ENCODE results near the gene NR1D1.

DNA sequence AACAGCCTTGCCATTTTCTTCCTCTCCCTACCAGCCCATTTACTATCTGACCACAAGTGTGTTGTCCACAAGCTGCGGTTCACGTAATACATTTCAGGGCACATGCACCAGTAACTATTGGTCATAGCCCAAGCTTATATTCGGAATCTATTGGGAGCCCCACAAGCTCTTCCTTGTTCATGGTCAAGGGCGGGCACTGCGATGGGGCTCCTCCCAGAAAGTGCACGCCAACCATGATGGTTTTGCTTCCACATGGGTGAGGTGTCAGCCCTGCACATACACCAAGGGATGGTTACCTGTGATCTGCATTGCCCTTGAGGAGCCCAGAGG lies 25.6 kb downstream of the NR1D1 start:
- TF ChIP-seq, protein P1, sequence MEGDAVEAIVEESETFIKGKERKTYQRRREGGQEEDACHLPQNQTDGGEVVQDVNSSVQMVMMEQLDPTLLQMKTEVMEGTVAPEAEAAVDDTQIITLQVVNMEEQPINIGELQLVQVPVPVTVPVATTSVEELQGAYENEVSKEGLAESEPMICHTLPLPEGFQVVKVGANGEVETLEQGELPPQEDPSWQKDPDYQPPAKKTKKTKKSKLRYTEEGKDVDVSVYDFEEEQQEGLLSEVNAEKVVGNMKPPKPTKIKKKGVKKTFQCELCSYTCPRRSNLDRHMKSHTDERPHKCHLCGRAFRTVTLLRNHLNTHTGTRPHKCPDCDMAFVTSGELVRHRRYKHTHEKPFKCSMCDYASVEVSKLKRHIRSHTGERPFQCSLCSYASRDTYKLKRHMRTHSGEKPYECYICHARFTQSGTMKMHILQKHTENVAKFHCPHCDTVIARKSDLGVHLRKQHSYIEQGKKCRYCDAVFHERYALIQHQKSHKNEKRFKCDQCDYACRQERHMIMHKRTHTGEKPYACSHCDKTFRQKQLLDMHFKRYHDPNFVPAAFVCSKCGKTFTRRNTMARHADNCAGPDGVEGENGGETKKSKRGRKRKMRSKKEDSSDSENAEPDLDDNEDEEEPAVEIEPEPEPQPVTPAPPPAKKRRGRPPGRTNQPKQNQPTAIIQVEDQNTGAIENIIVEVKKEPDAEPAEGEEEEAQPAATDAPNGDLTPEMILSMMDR (IDR thresholded peaks at IDR 0.05), result no peak
- TF ChIP-seq POLR2A (IDR thresholded peaks at IDR 0.05), result no peak

Data from testis (tissue), 2 donors.